H1 (cell line): ENCODE results near the gene PLCB1. TPM values are rescaled to one million over a fixed set of nuclear protein-coding genes. Genes with fewer than 3 reads are reported as not detected.

Experiments
- CTCF ChIA-PET: fragments of 300-600 bp; sonication (Branson Sonifier 250); formaldehyde crosslinking; loops from one replicate; lab custom pipeline; 2021; ENCODE audit not compliant: partially characterized antibody; lab: Charles Lee
- POLR2A ChIA-PET: fragments of 300-600 bp; sonication (Branson Sonifier 250); formaldehyde crosslinking; loops from one replicate; lab custom pipeline; 2021; ENCODE audit warnings: inconsistent platforms; ENCODE audit not compliant: partially characterized antibody; lab: Charles Lee
- DNase-seq, 2 experiments: peaks; one replicate each; pipeline versions ENCODE4 v3.0.0 to v3.0.0-alpha.2; 2010 to 2022; ENCODE audit warnings: low spot score in 2 of 2, low read depth in 1 of 2, mixed read lengths in 1 of 2
- FAIRE-seq: peaks from 2 replicates; lab custom pipeline; 2011; peaks lifted over from hg19 to GRCh38; lab: Jason Lieb, UNC
- H2AFZ ChIP-seq: 2 replicates; pipeline ENCODE4 v1.8.1; 2012; ENCODE audit warnings: low read length, inconsistent platforms
- H2AK5ac ChIP-seq: 2 replicates; pipeline ENCODE4 v1.6.1; 2013; ENCODE audit warnings: low read depth, low read length
- H2BK120ac ChIP-seq: replicated peaks from 2 replicates; pipeline ENCODE3; 2013; ENCODE audit warnings: low read depth, low read length, inconsistent platforms
- H2BK12ac ChIP-seq: 2 replicates; pipeline ENCODE4 v1.6.1; 2013; ENCODE audit warnings: low read depth, low read length
- H2BK15ac ChIP-seq: 2 replicates; pipeline ENCODE4 v1.6.1; 2013; ENCODE audit warnings: low read length
- H2BK20ac ChIP-seq: 2 replicates; pipeline ENCODE4 v1.6.1; 2013; ENCODE audit warnings: low read length
- H2BK5ac ChIP-seq: 2 replicates; pipeline ENCODE4 v1.6.1; 2013; ENCODE audit warnings: low read depth, low read length
- H3K14ac ChIP-seq: 2 replicates; pipeline ENCODE4 v1.6.1; 2013; ENCODE audit warnings: inconsistent platforms; ENCODE audit not compliant: insufficient read length
- H3K18ac ChIP-seq: 2 replicates; pipeline ENCODE4 v1.6.1; 2013; ENCODE audit warnings: low read length; ENCODE audit errors: extremely low read depth
- H3K23ac ChIP-seq: 2 replicates; pipeline ENCODE4 v1.6.1; 2013; ENCODE audit warnings: inconsistent platforms; ENCODE audit not compliant: insufficient read length
- H3K23me2 ChIP-seq: 2 replicates; pipeline ENCODE4 v1.6.1; 2013; ENCODE audit warnings: low read depth, low read length
- H3K27ac ChIP-seq: 2 replicates; pipeline ENCODE4 v1.6.1; 2011; ENCODE audit warnings: low read depth, low read length, inconsistent platforms
- H3K27me3 ChIP-seq, 4 experiments: replicated peaks in 1 of 4; 1 replicate in 1 of 4; 2 replicates in 3 of 4; pipeline versions ENCODE4 v1.6.1 to v1.8.1; 2011 to 2013; ENCODE audit warnings: low read length in 3 of 4, mild to moderate bottlenecking in 3 of 4, inconsistent platforms in 2 of 4, mixed read lengths in 2 of 4, moderate library complexity in 1 of 4; ENCODE audit not compliant: control insufficient read depth in 3 of 4, insufficient read depth in 3 of 4; ENCODE audit errors: extremely low read depth in 1 of 4
- H3K36me3 ChIP-seq, 4 experiments: 2 replicates each; pipeline versions ENCODE4 v1.6.1 to v1.8.1; 2011 to 2013; ENCODE audit warnings: mild to moderate bottlenecking in 4 of 4, low read length in 3 of 4, moderate library complexity in 2 of 4, control low read depth in 1 of 4, inconsistent platforms in 1 of 4; ENCODE audit not compliant: insufficient read depth in 4 of 4, control insufficient read depth in 2 of 4
- H3K4ac ChIP-seq: replicated peaks from 2 replicates; pipeline ENCODE3; 2013; ENCODE audit warnings: low read length, low read depth, mixed read lengths, inconsistent platforms; ENCODE audit not compliant: insufficient read length
- H3K4me1 ChIP-seq, 4 experiments: replicated peaks in 1 of 4; 1 replicate in 1 of 4; 2 replicates in 3 of 4; pipeline versions ENCODE4 v1.6.1 to v1.8.1; 2011 to 2013; ENCODE audit warnings: low read length in 3 of 4, inconsistent platforms in 2 of 4, mixed read lengths in 1 of 4; ENCODE audit not compliant: insufficient read depth in 4 of 4, control insufficient read depth in 3 of 4
- H3K4me2 ChIP-seq, 2 experiments: 2 replicates each; pipeline versions ENCODE4 v1.6.1 to v1.8.1; 2011 to 2013; ENCODE audit warnings: low read depth in 2 of 2, low read length in 2 of 2, control low read depth in 1 of 2, inconsistent platforms in 1 of 2, mild to moderate bottlenecking in 1 of 2; ENCODE audit not compliant: insufficient read depth in 1 of 2
- H3K4me3 ChIP-seq, 4 experiments: fragments of 200-600, 300-600 bp in 1 of 4; sonication (generic), shearing (Covaris generic), sonication (Bioruptor Twin) in 1 of 4; 2 replicates each; pipeline versions ENCODE4 v1.5.1 to v1.8.1; 2011 to 2016; ENCODE audit warnings: low read length in 4 of 4, low read depth in 3 of 4, control low read depth in 2 of 4, inconsistent platforms in 2 of 4, mild to moderate bottlenecking in 2 of 4, mixed read lengths in 1 of 4, moderate library complexity in 1 of 4; ENCODE audit not compliant: insufficient read depth in 2 of 4; ENCODE audit errors: extremely low read depth in 1 of 4
- H3K56ac ChIP-seq: replicated peaks from 2 replicates; pipeline ENCODE3; 2013; ENCODE audit warnings: low read depth, mild to moderate bottlenecking, mixed read lengths, low read length, inconsistent platforms; ENCODE audit not compliant: insufficient read length
- H3K79me1 ChIP-seq: 2 replicates; pipeline ENCODE4 v1.6.1; 2013; ENCODE audit warnings: low read depth, low read length, control low read depth
- H3K79me2 ChIP-seq, 2 experiments: 2 replicates each; pipeline versions ENCODE4 v1.6.1 to v1.8.1; 2012 to 2013; ENCODE audit warnings: low read length in 2 of 2, mild to moderate bottlenecking in 2 of 2, inconsistent platforms in 1 of 2; ENCODE audit not compliant: insufficient read depth in 2 of 2, control insufficient read depth in 1 of 2
- H3K9ac ChIP-seq, 4 experiments: replicated peaks in 1 of 4; 1 replicate in 1 of 4; 2 replicates in 3 of 4; pipeline versions ENCODE4 v1.6.1 to v1.8.1; 2011 to 2013; ENCODE audit warnings: low read depth in 3 of 4, low read length in 3 of 4, control low read depth in 2 of 4, mild to moderate bottlenecking in 2 of 4, moderate library complexity in 2 of 4, inconsistent platforms in 1 of 4; ENCODE audit errors: extremely low read depth in 1 of 4
- H3K9me3 ChIP-seq, 2 experiments: 2 replicates each; pipeline versions ENCODE4 v1.6.1 to v1.8.1; 2012 to 2013; ENCODE audit warnings: mild to moderate bottlenecking in 2 of 2, moderate library complexity in 2 of 2, control low read depth in 1 of 2, inconsistent platforms in 1 of 2, low read depth in 1 of 2, low read length in 1 of 2, mixed read lengths in 1 of 2; ENCODE audit not compliant: insufficient read depth in 2 of 2
- H4K20me1 ChIP-seq, 2 experiments: replicated peaks in 1 of 2; 2 replicates each; pipeline versions ENCODE3 to v1.8.1; 2011 to 2013; ENCODE audit warnings: inconsistent platforms in 2 of 2, low read length in 2 of 2, mild to moderate bottlenecking in 1 of 2; ENCODE audit not compliant: insufficient read depth in 2 of 2, control insufficient read depth in 1 of 2
- H4K5ac ChIP-seq: 2 replicates; pipeline ENCODE4 v1.6.1; 2013; ENCODE audit warnings: low read length, low read depth, mixed read lengths, inconsistent platforms; ENCODE audit not compliant: insufficient read length
- H4K8ac ChIP-seq: 2 replicates; pipeline ENCODE4 v1.8.0; 2013; ENCODE audit warnings: mild to moderate bottlenecking, moderate library complexity, low read length, inconsistent platforms; ENCODE audit not compliant: insufficient read depth; ENCODE audit errors: extremely low read depth
- H4K91ac ChIP-seq: replicated peaks from 2 replicates; pipeline ENCODE3; 2013; ENCODE audit warnings: low read length, mixed read lengths, inconsistent platforms; ENCODE audit not compliant: insufficient read length
- ATF2 ChIP-seq: IDR thresholded peaks from 2 replicates; pipeline ENCODE4 v1.6.1; 2012; ENCODE audit warnings: low read length, inconsistent platforms
- ATF3 ChIP-seq: IDR thresholded peaks from 2 replicates; pipeline ENCODE4 v1.6.1; 2011; ENCODE audit warnings: low read depth, mild to moderate bottlenecking, low read length; ENCODE audit not compliant: insufficient read depth
- CTBP2 ChIP-seq: IDR thresholded peaks from 2 replicates; pipeline ENCODE4 v1.7.0; 2011; ENCODE audit warnings: borderline replicate concordance, mild to moderate bottlenecking, moderate library complexity, mixed read lengths, low read length; ENCODE audit not compliant: insufficient read depth, insufficient read length
- EP300 ChIP-seq, 2 experiments: IDR thresholded peaks; 1 replicate in 1 of 2; 2 replicates in 1 of 2; pipeline ENCODE4 v1.6.1; 2011 to 2012; ENCODE audit warnings: low read depth in 2 of 2, low read length in 2 of 2, mild to moderate bottlenecking in 2 of 2, borderline replicate concordance in 1 of 2, inconsistent platforms in 1 of 2, moderate library complexity in 1 of 2
- KDM4A ChIP-seq: IDR thresholded peaks from one replicate; pipeline ENCODE4 v1.7.1; 2012; ENCODE audit warnings: low read depth, mild to moderate bottlenecking, moderate library complexity, low read length, inconsistent platforms; ENCODE audit not compliant: severe bottlenecking
- MAX ChIP-seq: IDR thresholded peaks from 2 replicates; pipeline ENCODE4 v1.6.1; 2012; ENCODE audit warnings: inconsistent platforms
- RAD21 ChIP-seq, 2 experiments: IDR thresholded peaks in 1 of 2; conservative IDR thresholded peaks in 1 of 2; 2 replicates each; pipeline ENCODE4 v1.6.1; 2011; ENCODE audit warnings: low read depth in 2 of 2, low read length in 2 of 2, improper control_type of control experiment in 1 of 2, inconsistent platforms in 1 of 2, mild to moderate bottlenecking in 1 of 2, moderate library complexity in 1 of 2
- SP1 ChIP-seq: IDR thresholded peaks from 2 replicates; pipeline ENCODE4 v1.6.1; 2011; ENCODE audit warnings: low read depth, low read length
- TEAD4 ChIP-seq: IDR thresholded peaks from 2 replicates; pipeline ENCODE4 v1.6.1; 2012; ENCODE audit warnings: low read depth, low read length, inconsistent platforms, mixed read lengths
- USF2 ChIP-seq: IDR thresholded peaks from 2 replicates; pipeline ENCODE4 v1.6.1; 2011; ENCODE audit warnings: low read length, improper control_type of control experiment
- WGBS, 2 experiments: shearing (Covaris generic) in 1 of 2; methylation state at CpG; one replicate each; pipeline versions ENCODE4 v1.1.6 to v1.1.7; 2013 to 2015; ENCODE audit warnings: low lambda C conversion rate in 2 of 2, mixed read lengths in 2 of 2, inconsistent platforms in 1 of 2, low coverage in 1 of 2, missing lambda C conversion rate in 1 of 2; ENCODE audit not compliant: insufficient replicate concordance in 2 of 2, insufficient coverage in 1 of 2, insufficient read length in 1 of 2; ENCODE audit errors: extremely low coverage in 1 of 2, missing lambda C conversion rate in 1 of 2; 5-methylcytosine and 5-hydroxymethylcytosine counted together
- polyA plus RNA-seq, 7 experiments: library from polyadenylated mRNA; depleted of rRNA in 3 of 7; stranded (reverse) in 5 of 7; unstranded in 2 of 7; fragments of >200 nt in 5 of 7; fragments of 200-250 nt in 2 of 7; gene quantifications; 1 replicate in 5 of 7; 2 replicates in 1 of 7; 4 replicates in 1 of 7; pipeline versions ENCODE4 v1.2.1 to v1.2.3, GENCODE V29; 2011 to 2013; ENCODE audit warnings: missing spikeins in 2 of 7, mixed read lengths in 2 of 7
- total RNA-seq: library from RNA; stranded (reverse); fragmentation: NEBNext Ultra II Directional; extraction: Animal tissue kit (Norgen Biotek cat#: 25700); gene quantifications from 2 replicates; pipeline ENCODE4 v1.2.1, GENCODE V29; 2021

PLCB1 gene
- total and polyA plus RNA-seq, 2 of the 8 experiments (the other 6 are each of a cell fraction or from before 2014, with no cell fraction given): 2.6 to 9.1 TPM

- Histone ChIP-seq H3K4me1 (no peaks in the 10 kb centered on the region), H3K18ac (no peak overlapping the region), H4K91ac (no peak overlapping the region), H4K20me1 (no peaks in the 10 kb centered on the region), H3K4me3 (no peak overlapping the region), H3K56ac (no peak overlapping the region), H3K14ac (no peak overlapping the region), H3K9ac (no peak overlapping the region), H3K27ac (no peak overlapping the region), H3K23me2 (no peaks in the 10 kb centered on the region; the same call in 1 of the 2 replicates), H2BK120ac (no peak overlapping the region), H2BK15ac (no peak overlapping the region), H2BK5ac (no peak overlapping the region), H3K27me3 (no peaks in the 10 kb centered on the region), H3K79me1 (no peaks in the 10 kb centered on the region), H2BK12ac (no peak overlapping the region), H2AFZ (no peak overlapping the region), H3K4me2 (no peak overlapping the region), H3K36me3 (no peaks in the 10 kb centered on the region), H2BK20ac (no peak overlapping the region), H3K4ac (no peak overlapping the region), H3K79me2 (no peaks in the 10 kb centered on the region), H2AK5ac (no peak overlapping the region), H4K8ac (no peak overlapping the region), H3K23ac (no peak overlapping the region), H4K5ac (no peak overlapping the region), H3K9me3 (no peaks in the 10 kb centered on the region)
- no peak for FAIRE-seq
- CTCF ChIA-PET: no interaction called here
- WGBS, 2 experiments: 98% methylated on average over 2 of the region's 2 CpGs; no CpG with 5 or more reads in 1 of the 2 experiments
- DNase-seq: no peak
- POLR2A ChIA-PET: no interaction called here
- TF ChIP-seq USF2 (no peak), CTBP2 (no peak), KDM4A (no peak), ATF2 (no peak), RAD21 (IDR thresholded peaks at IDR 0.05 in 1 of 2, conservative IDR thresholded peaks at IDR 0.05 in 1 of 2; ENCODE audit: low read depth in 2 of 2, low read length in 2 of 2) (no peak), EP300 (IDR thresholded peaks at IDR 0.05; ENCODE audit: borderline replicate concordance in 1 of 2, low read depth in 2 of 2, low read length in 2 of 2) (no peak), SP1 (no peak), ATF3 (no peak), MAX (no peak), TEAD4 (no peak)
Observed at GRCh38 chr20:8234580-8234979, 102.5 kb downstream of the PLCB1 start.
